Endodermal cell (in vitro differentiated cells): Measurements from ENCODE around the gene COL23A1. TPM values are rescaled to one million over a fixed set of nuclear protein-coding genes. Genes with fewer than 3 reads are reported as not detected.

Source experiments
- DNase-seq: peaks from one replicate; pipeline ENCODE4 v3.0.0-alpha.2; 2017
- H3K27ac ChIP-seq: 2 replicates; pipeline ENCODE4 v1.5.1; 2013; ENCODE audit warnings: mild to moderate bottlenecking, low read depth, low read length, moderate library complexity
- H3K27me3 ChIP-seq: 2 replicates; pipeline ENCODE4 v1.6.1; 2013; ENCODE audit warnings: mild to moderate bottlenecking, low read length, moderate library complexity; ENCODE audit not compliant: insufficient read depth, control insufficient read depth, poor library complexity, severe bottlenecking
- H3K36me3 ChIP-seq: 2 replicates; pipeline ENCODE4 v1.7.0; 2013; ENCODE audit warnings: mild to moderate bottlenecking, low read length, moderate library complexity; ENCODE audit not compliant: control insufficient read depth, insufficient read depth
- H3K4me1 ChIP-seq: one replicate; pipeline ENCODE4 v1.7.0; 2013; ENCODE audit warnings: low read length; ENCODE audit not compliant: control insufficient read depth, insufficient read depth
- H3K4me3 ChIP-seq: 2 replicates; pipeline ENCODE4 v1.5.1; 2013; ENCODE audit warnings: mild to moderate bottlenecking, low read length, moderate library complexity
- H3K9ac ChIP-seq: 2 replicates; pipeline ENCODE4 v1.6.1; 2013; ENCODE audit warnings: mild to moderate bottlenecking, low read length, moderate library complexity; ENCODE audit not compliant: poor library complexity, severe bottlenecking; ENCODE audit errors: extremely low read depth
- H3K9me3 ChIP-seq: 2 replicates; pipeline ENCODE4 v1.6.1; 2013; ENCODE audit warnings: mild to moderate bottlenecking, low read length, moderate library complexity; ENCODE audit not compliant: control insufficient read depth
- H3K27ac Mint-ChIP-seq: 2 replicates; pipeline ENCODE4 v1.8.0; 2020; ENCODE audit warnings: mixed read lengths
- H3K27me3 Mint-ChIP-seq: 2 replicates; pipeline ENCODE4 v1.8.0; 2021; ENCODE audit warnings: mild to moderate bottlenecking, mixed read lengths; ENCODE audit not compliant: insufficient read depth
- H3K36me3 Mint-ChIP-seq: 2 replicates; pipeline ENCODE4 v1.8.0; 2020; ENCODE audit warnings: low read depth, mixed read lengths
- H3K4me1 Mint-ChIP-seq: 2 replicates; pipeline ENCODE4 v1.8.0; 2020; ENCODE audit warnings: mixed read lengths
- H3K4me3 Mint-ChIP-seq: 2 replicates; pipeline ENCODE4 v1.8.0; 2020; ENCODE audit warnings: mild to moderate bottlenecking, moderate library complexity, mixed read lengths
- H3K9me3 Mint-ChIP-seq: 2 replicates; pipeline ENCODE4 v1.8.0; 2020; ENCODE audit warnings: mild to moderate bottlenecking, mixed read lengths
- CTCF ChIP-seq: fragments of 200-600 bp; sonication (generic); conservative IDR thresholded peaks from 2 replicates; pipeline ENCODE4 v1.5.0; 2021; ENCODE audit warnings: antibody characterized with exemption, mild to moderate bottlenecking
- WGBS, 2 experiments: methylation state at CpG; one replicate each; pipeline versions ENCODE4 v1.1.5 to v1.1.7; 2013; ENCODE audit warnings: missing lambda C conversion rate in 2 of 2, mixed read lengths in 1 of 2; ENCODE audit not compliant: insufficient coverage in 1 of 2, insufficient read length in 1 of 2; 5-methylcytosine and 5-hydroxymethylcytosine counted together
- total RNA-seq, 2 donors: library from RNA; stranded (reverse); fragmentation: NEBNext Ultra II Directional in 1 of 2; extraction: Animal tissue kit (Norgen Biotek cat#: 25700) in 1 of 2; gene quantifications; 2 replicates in 1 of 2; 3 replicates in 1 of 2; pipeline ENCODE4 v1.2.1, GENCODE V29; 2021

Gene COL23A1
- total RNA-seq, 2 donors from 2014 or later, result 50.2 to 71.3 TPM

GRCh38 chr5:178206166-178207101 is 383.8 kb downstream of the COL23A1 start:
- Histone ChIP-seq H3K27ac (no peak overlapping the region), H3K27me3 (no peaks in the 10 kb centered on the region), H3K4me3 (peak overlapping the region; percentile 98), H3K9me3 (no peaks in the 10 kb centered on the region), H3K9ac (peak overlapping the region; percentile 96), H3K36me3 (peaks cover 62% of the 10 kb centered on the region), H3K4me1 (no peaks in the 10 kb centered on the region)
- DNase-seq, result peak; percentile 56
- Mint-ChIP-seq H3K36me3 (peaks cover 63% of the 10 kb centered on the region), H3K27ac (peak overlapping the region; percentile 50), H3K27me3 (no peaks in the 10 kb centered on the region), H3K4me1 (peaks cover 16% of the 10 kb centered on the region), H3K4me3 (peak overlapping the region; percentile 91), H3K9me3 (no peaks in the 10 kb centered on the region)
- no peak for TF ChIP-seq CTCF
- WGBS, 2 experiments, result 64 to 65% methylated on average over 7 to 12 of the region's 12 CpGs

DNA sequence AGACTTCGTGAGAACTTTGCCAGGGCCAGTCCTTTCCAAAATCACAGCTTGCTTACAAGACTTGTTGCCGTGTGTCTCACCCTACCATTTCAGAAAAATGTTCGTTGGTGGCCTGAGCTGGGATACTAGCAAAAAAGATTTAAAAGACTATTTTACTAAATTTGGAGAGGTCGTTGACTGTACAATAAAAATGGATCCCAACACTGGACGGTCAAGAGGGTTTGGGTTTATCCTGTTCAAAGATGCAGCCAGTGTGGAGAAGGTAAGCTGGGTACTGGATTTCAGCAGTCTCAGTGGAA is 384.5 kb downstream of the COL23A1 start:
- H3K4me1 Mint-ChIP-seq, result peaks cover 16% of the 10 kb centered on the region
- no peak for TF ChIP-seq CTCF
- Histone ChIP-seq H3K4me1 (no peaks in the 10 kb centered on the region), H3K27ac (no peak overlapping the region), H3K36me3 (peaks cover 54% of the 10 kb centered on the region), H3K9me3 (no peaks in the 10 kb centered on the region), H3K4me3 (peak overlapping the region; percentile 98), H3K9ac (peak overlapping the region; percentile 96), H3K27me3 (no peaks in the 10 kb centered on the region)
- 4 to 5% methylated on average over 5 of the region's 5 CpGs for WGBS, 2 experiments
- H3K9me3 Mint-ChIP-seq, result no peaks in the 10 kb centered on the region
- peaks cover 56% of the 10 kb centered on the region for H3K36me3 Mint-ChIP-seq
- H3K27ac Mint-ChIP-seq, result peak overlapping the region; percentile 50
- peak overlapping the region; percentile 91 for H3K4me3 Mint-ChIP-seq
- H3K27me3 Mint-ChIP-seq, result no peaks in the 10 kb centered on the region
- no peak for DNase-seq

GRCh38 chr5:178204935-178205748 is 385.1 kb downstream of the COL23A1 start:
- H3K36me3 Mint-ChIP-seq, result peaks cover 50% of the 10 kb centered on the region
- DNase-seq, result peak; percentile 84
- WGBS, 2 experiments, result 0% methylated on average over 32 to 90 of the region's 90 CpGs

More at GRCh38 chr5:178204935-178205748, 385.1 kb downstream of the COL23A1 start:
- Histone ChIP-seq H3K9me3 (no peaks in the 10 kb centered on the region), H3K36me3 (peaks cover 49% of the 10 kb centered on the region), H3K27me3 (no peaks in the 10 kb centered on the region), H3K27ac (peak overlapping the region; percentile 90), H3K4me1 (no peaks in the 10 kb centered on the region), H3K9ac (peak overlapping the region; percentile 96), H3K4me3 (peak overlapping the region; percentile 98)
- no peak for TF ChIP-seq CTCF
- Mint-ChIP-seq H3K9me3 (no peaks in the 10 kb centered on the region), H3K27me3 (no peaks in the 10 kb centered on the region), H3K4me1 (peaks cover 16% of the 10 kb centered on the region), H3K4me3 (peak overlapping the region; percentile 91), H3K27ac (peak overlapping the region; percentile 50)
